Measurements from ENCODE around the gene YY1. TPM values are rescaled to one million over a fixed set of nuclear protein-coding genes. Genes with fewer than 3 reads are reported as not detected.

Gene YY1
- polyA plus RNA-seq, 4 donors, result 24.0 to 80.2 (median 27.7) TPM

GRCh38 chr14:100292301-100292775 lies 53.4 kb downstream of the YY1 start:
- no peaks in the 10 kb centered on the region for H3K9me3 ChIP-seq (ENCODE audit: control insufficient read depth in 2 of 2, insufficient read depth in 1 of 2, low read depth in 1 of 2, low read length in 1 of 2)
- no peak for DNase-seq
- WGBS, 3 donors, result 95 to 97% (median 97%) methylated on average over 43 to 61 of the region's 61 CpGs
- H3K4me1 ChIP-seq (ENCODE audit: control insufficient read depth in 3 of 3, insufficient read depth in 2 of 3, low read depth in 1 of 3, low read length in 2 of 3), result peaks cover 0 to 12% (median 0%) of the 10 kb centered on the region in 3 donors
- no peaks in the 10 kb centered on the region for H3K27me3 ChIP-seq (ENCODE audit: control insufficient read depth in 3 of 3, insufficient read depth in 3 of 3, low read length in 3 of 3)
- H3K36me3 ChIP-seq (ENCODE audit: control insufficient read depth in 3 of 3, insufficient read depth in 2 of 3, low read depth in 1 of 3, low read length in 3 of 3), result peaks cover 0 to 36% (median 2%) of the 10 kb centered on the region in 3 donors
- H3K4me3 ChIP-seq (ENCODE audit: low read depth in 1 of 3, low read length in 3 of 3), result no peak overlapping the region
- no peak overlapping the region for H3K27ac ChIP-seq (ENCODE audit: low read depth in 1 of 3, low read length in 2 of 3)
- FAIRE-seq, result no peak

GRCh38 chr14:100292776-100293461 lies 54.0 kb downstream of the YY1 start:
- 95 to 96% (median 96%) methylated on average over 41 to 42 of the region's 42 CpGs for WGBS, 3 donors
- Histone ChIP-seq H3K27me3 (ENCODE audit: control insufficient read depth in 3 of 3, insufficient read depth in 3 of 3, low read length in 3 of 3) (no peaks in the 10 kb centered on the region), H3K4me1 (ENCODE audit: control insufficient read depth in 3 of 3, insufficient read depth in 2 of 3, low read depth in 1 of 3, low read length in 2 of 3) (peaks cover 0 to 12% (median 0%) of the 10 kb centered on the region in 3 donors), H3K27ac (ENCODE audit: low read depth in 1 of 3, low read length in 2 of 3) (no peak overlapping the region), H3K9me3 (ENCODE audit: control insufficient read depth in 2 of 2, insufficient read depth in 1 of 2, low read depth in 1 of 2, low read length in 1 of 2) (no peaks in the 10 kb centered on the region), H3K36me3 (ENCODE audit: control insufficient read depth in 3 of 3, insufficient read depth in 2 of 3, low read depth in 1 of 3, low read length in 3 of 3) (peaks cover 0 to 38% (median 2%) of the 10 kb centered on the region in 3 donors), H3K4me3 (ENCODE audit: low read depth in 1 of 3, low read length in 3 of 3) (no peak overlapping the region)
- DNase-seq (no peak), FAIRE-seq (no peak)

GRCh38 chr14:100293497-100294212 lies 54.7 kb downstream of the YY1 start:
- no peak for FAIRE-seq
- H3K4me3 ChIP-seq (ENCODE audit: low read depth in 1 of 3, low read length in 3 of 3), result no peak overlapping the region
- H3K9me3 ChIP-seq (ENCODE audit: control insufficient read depth in 2 of 2, insufficient read depth in 1 of 2, low read depth in 1 of 2, low read length in 1 of 2), result no peaks in the 10 kb centered on the region
- 81 to 86% (median 83%) methylated on average over 14 of the region's 14 CpGs for WGBS, 3 donors
- no peak overlapping the region for H3K27ac ChIP-seq (ENCODE audit: low read depth in 1 of 3, low read length in 2 of 3)
- no peak for DNase-seq
- H3K27me3 ChIP-seq (ENCODE audit: control insufficient read depth in 3 of 3, insufficient read depth in 3 of 3, low read length in 3 of 3), result no peaks in the 10 kb centered on the region
- H3K4me1 ChIP-seq (ENCODE audit: control insufficient read depth in 3 of 3, insufficient read depth in 2 of 3, low read depth in 1 of 3, low read length in 2 of 3), result peaks cover 0 to 12% (median 0%) of the 10 kb centered on the region in 3 donors
- H3K36me3 ChIP-seq (ENCODE audit: control insufficient read depth in 3 of 3, insufficient read depth in 2 of 3, low read depth in 1 of 3, low read length in 3 of 3), result peaks cover 0 to 46% (median 2%) of the 10 kb centered on the region in 3 donors

GRCh38 chr14:100294213-100294962 lies 55.4 kb downstream of the YY1 start:
- H3K4me3 ChIP-seq (ENCODE audit: low read depth in 1 of 3, low read length in 3 of 3), result no peak overlapping the region
- H3K27ac ChIP-seq (ENCODE audit: low read depth in 1 of 3, low read length in 2 of 3), result no peak overlapping the region
- H3K9me3 ChIP-seq (ENCODE audit: control insufficient read depth in 2 of 2, insufficient read depth in 1 of 2, low read depth in 1 of 2, low read length in 1 of 2), result no peaks in the 10 kb centered on the region
- FAIRE-seq (no peak), DNase-seq (no peak)
- H3K4me1 ChIP-seq (ENCODE audit: control insufficient read depth in 3 of 3, insufficient read depth in 2 of 3, low read depth in 1 of 3, low read length in 2 of 3), result peaks cover 0 to 12% (median 0%) of the 10 kb centered on the region in 3 donors
- 80 to 93% (median 83%) methylated on average over 12 of the region's 12 CpGs for WGBS, 3 donors
- peaks cover 0 to 46% (median 2%) of the 10 kb centered on the region in 3 donors for H3K36me3 ChIP-seq (ENCODE audit: control insufficient read depth in 3 of 3, insufficient read depth in 2 of 3, low read depth in 1 of 3, low read length in 3 of 3)
- H3K27me3 ChIP-seq (ENCODE audit: control insufficient read depth in 3 of 3, insufficient read depth in 3 of 3, low read length in 3 of 3), result no peaks in the 10 kb centered on the region

GRCh38 chr14:100294963-100295330 lies 56.0 kb downstream of the YY1 start:
- Histone ChIP-seq H3K4me3 (ENCODE audit: low read depth in 1 of 3, low read length in 3 of 3) (no peak overlapping the region), H3K36me3 (ENCODE audit: control insufficient read depth in 3 of 3, insufficient read depth in 2 of 3, low read depth in 1 of 3, low read length in 3 of 3) (peaks cover 0 to 46% (median 2%) of the 10 kb centered on the region in 3 donors), H3K27me3 (ENCODE audit: control insufficient read depth in 3 of 3, insufficient read depth in 3 of 3, low read length in 3 of 3) (no peaks in the 10 kb centered on the region), H3K9me3 (ENCODE audit: control insufficient read depth in 2 of 2, insufficient read depth in 1 of 2, low read depth in 1 of 2, low read length in 1 of 2) (no peaks in the 10 kb centered on the region), H3K27ac (ENCODE audit: low read depth in 1 of 3, low read length in 2 of 3) (no peak overlapping the region), H3K4me1 (ENCODE audit: control insufficient read depth in 3 of 3, insufficient read depth in 2 of 3, low read depth in 1 of 3, low read length in 2 of 3) (peaks cover 0 to 12% (median 0%) of the 10 kb centered on the region in 3 donors)
- DNase-seq, result no peak
- WGBS, 3 donors, result 93 to 97% (median 96%) methylated on average over 2 of the region's 2 CpGs
- FAIRE-seq, result no peak

- Histone ChIP-seq H3K4me1 (ENCODE audit: control insufficient read depth in 3 of 3, insufficient read depth in 2 of 3, low read depth in 1 of 3, low read length in 2 of 3) (peaks cover 0 to 9% (median 0%) of the 10 kb centered on the region in 3 donors), H3K36me3 (ENCODE audit: control insufficient read depth in 3 of 3, insufficient read depth in 2 of 3, low read depth in 1 of 3, low read length in 3 of 3) (peaks cover 0 to 42% (median 2%) of the 10 kb centered on the region in 3 donors), H3K4me3 (ENCODE audit: low read depth in 1 of 3, low read length in 3 of 3) (no peak overlapping the region), H3K27me3 (ENCODE audit: control insufficient read depth in 3 of 3, insufficient read depth in 3 of 3, low read length in 3 of 3) (no peaks in the 10 kb centered on the region), H3K9me3 (ENCODE audit: control insufficient read depth in 2 of 2, insufficient read depth in 1 of 2, low read depth in 1 of 2, low read length in 1 of 2) (no peaks in the 10 kb centered on the region), H3K27ac (ENCODE audit: low read depth in 1 of 3, low read length in 2 of 3) (no peak overlapping the region)
- FAIRE-seq (no peak), DNase-seq (no peak)
- WGBS, 3 donors, result 91 to 94% (median 94%) methylated on average over 16 of the region's 16 CpGs
Observed at GRCh38 chr14:100295376-100296105, 56.6 kb downstream of the YY1 start.

- no peak for DNase-seq
- 74 to 86% (median 80%) methylated on average over 8 to 9 of the region's 9 CpGs for WGBS, 3 donors
- FAIRE-seq, result no peak
- H3K9me3 ChIP-seq (ENCODE audit: control insufficient read depth in 2 of 2, insufficient read depth in 1 of 2, low read depth in 1 of 2, low read length in 1 of 2), result no peaks in the 10 kb centered on the region
- peaks cover 0 to 36% (median 2%) of the 10 kb centered on the region in 3 donors for H3K36me3 ChIP-seq (ENCODE audit: control insufficient read depth in 3 of 3, insufficient read depth in 2 of 3, low read depth in 1 of 3, low read length in 3 of 3)
- no peak overlapping the region for H3K4me3 ChIP-seq (ENCODE audit: low read depth in 1 of 3, low read length in 3 of 3)
- no peak overlapping the region for H3K27ac ChIP-seq (ENCODE audit: low read depth in 1 of 3, low read length in 2 of 3)
- peaks cover 0 to 2% (median 0%) of the 10 kb centered on the region in 3 donors for H3K4me1 ChIP-seq (ENCODE audit: control insufficient read depth in 3 of 3, insufficient read depth in 2 of 3, low read depth in 1 of 3, low read length in 2 of 3)
- no peaks in the 10 kb centered on the region for H3K27me3 ChIP-seq (ENCODE audit: control insufficient read depth in 3 of 3, insufficient read depth in 3 of 3, low read length in 3 of 3)
Observed at GRCh38 chr14:100296106-100296651, 57.2 kb downstream of the YY1 start.
